K562 (cell line): ENCODE data around the gene URB2. TPM values are rescaled to one million over a fixed set of nuclear protein-coding genes. Genes with fewer than 3 reads are reported as not detected.

Experiments
- ATAC-seq: fragments of 200-7000 bp; cut with Tn5 transposase; 3 replicates; pipeline ENCODE4 v1.9.1; 2020; ENCODE audit warnings: moderate library complexity
- BruUV-seq: library from RNA; stranded (reverse); fragments of 400-500 nt; replicated peaks from 2 replicates; lab custom pipeline; 2021; lab: Mats Ljungman, UMichigan
- CTCF ChIA-PET: fragments of 300-600 bp; formaldehyde crosslinking; extraction: SDS; loops from one replicate; lab custom pipeline; 2021; ENCODE audit warnings: low intra/inter-chr PET ratio; lab: Yijun Ruan, JAX
- POLR2A ChIA-PET: fragments of 300-600, 350-650 bp; sonication (Branson Sonifier 250); formaldehyde crosslinking; extraction: SDS; loops from one replicate; lab custom pipeline; 2021; ENCODE audit warnings: antibody characterized with exemption, inconsistent platforms; lab: Yijun Ruan, JAX
- DNase-seq, 4 experiments: peaks; one replicate each; pipeline versions ENCODE4 v3.0.0 to v3.0.0-alpha.2; 2011 to 2018; ENCODE audit warnings: low spot score in 3 of 4, mixed read lengths in 3 of 4; ENCODE audit errors: extremely low read depth in 1 of 4
- FAIRE-seq: peaks from 2 replicates; lab custom pipeline; 2011; peaks lifted over from hg19 to GRCh38; lab: Jason Lieb, UNC
- H2AFZ ChIP-seq: 2 replicates; pipeline ENCODE4 v1.6.0; 2011; ENCODE audit warnings: low read depth, low read length, control low read depth, inconsistent platforms
- H3K27ac ChIP-seq: fragments of 200-600 bp; 3 replicates; pipeline ENCODE4 v1.8.0; 2011; ENCODE audit warnings: low read depth, mild to moderate bottlenecking, control low read depth, inconsistent platforms, low read length, moderate library complexity, mixed read lengths; ENCODE audit errors: extremely low read depth
- H3K27me3 ChIP-seq, 2 experiments: fragments of 300-600 bp in 1 of 2; 2 replicates in 1 of 2; 3 replicates in 1 of 2; pipeline versions ENCODE4 v1.6.0 to v1.8.0; 2011; ENCODE audit warnings: inconsistent platforms in 2 of 2, low read length in 2 of 2, mild to moderate bottlenecking in 1 of 2, mixed read lengths in 1 of 2, moderate library complexity in 1 of 2; ENCODE audit not compliant: control insufficient read depth in 2 of 2, insufficient read depth in 2 of 2
- H3K36me3 ChIP-seq: fragments of 300-600 bp; 3 replicates; pipeline ENCODE4 v1.8.0; 2011; ENCODE audit warnings: mild to moderate bottlenecking, low read length, inconsistent platforms; ENCODE audit not compliant: control insufficient read depth, insufficient read depth
- H3K4me1 ChIP-seq, 2 experiments: fragments of 200-600 bp in 1 of 2; replicated peaks in 1 of 2; 2 replicates in 1 of 2; 3 replicates in 1 of 2; pipeline versions ENCODE4 v1.5.1 to v1.8.0; 2011; ENCODE audit warnings: inconsistent platforms in 2 of 2, low read length in 2 of 2, mild to moderate bottlenecking in 1 of 2, mixed read lengths in 1 of 2, moderate library complexity in 1 of 2; ENCODE audit not compliant: control insufficient read depth in 2 of 2, insufficient read depth in 2 of 2
- H3K4me2 ChIP-seq: 2 replicates; pipeline ENCODE4 v1.6.1; 2011; ENCODE audit warnings: low read length, control low read depth, inconsistent platforms, mixed read lengths; ENCODE audit not compliant: insufficient read depth
- H3K4me3 ChIP-seq: fragments of 200-600 bp; sonication (generic), shearing (Covaris generic); 2 replicates; pipeline ENCODE4 v1.5.1; 2016; ENCODE audit warnings: control low read depth, inconsistent platforms
- H3K79me2 ChIP-seq: fragments of 200-600 bp; 3 replicates; pipeline ENCODE4 v1.8.0; 2011; ENCODE audit warnings: low read length, inconsistent platforms; ENCODE audit not compliant: control insufficient read depth, insufficient read depth
- H3K9ac ChIP-seq, 2 experiments: 2 replicates each; pipeline versions ENCODE4 v1.6.0 to v1.6.1; 2011; ENCODE audit warnings: low read depth in 2 of 2, low read length in 2 of 2, control low read depth in 1 of 2, inconsistent platforms in 1 of 2, mild to moderate bottlenecking in 1 of 2, mixed read lengths in 1 of 2; ENCODE audit not compliant: insufficient read depth in 1 of 2
- H3K9me1 ChIP-seq: one replicate; pipeline ENCODE4 v1.6.0; 2011; ENCODE audit warnings: inconsistent platforms, mild to moderate bottlenecking, low read length, moderate library complexity; ENCODE audit not compliant: control insufficient read depth, insufficient read depth
- H3K9me3 ChIP-seq: replicated peaks from 2 replicates; pipeline ENCODE4 v1.5.1; 2011; ENCODE audit warnings: low read depth, low read length, inconsistent platforms; ENCODE audit not compliant: control insufficient read depth, insufficient read depth
- H4K20me1 ChIP-seq: replicated peaks from 2 replicates; pipeline ENCODE4 v1.6.1; 2011; ENCODE audit warnings: low read length, inconsistent platforms, mixed read lengths; ENCODE audit not compliant: control insufficient read depth, insufficient read depth
- ELK1 ChIP-seq: sonication (generic); formaldehyde crosslinking; IDR thresholded peaks from 2 replicates; pipeline ENCODE4 v1.8.1; 2022; ENCODE audit warnings: missing genetic modification reagents
- EZH2 ChIP-seq: IDR thresholded peaks from 2 replicates; pipeline ENCODE4 v1.6.1; 2012; ENCODE audit warnings: low read depth, mild to moderate bottlenecking, inconsistent platforms, low read length, borderline replicate concordance
- HDGF ChIP-seq: fragments of 450-650 bp; IDR thresholded peaks from 2 replicates; pipeline ENCODE4 v1.6.1; 2016
- HMG20A ChIP-seq: fragments of 450-650 bp; formaldehyde crosslinking; conservative IDR thresholded peaks from 2 replicates; pipeline ENCODE4 v1.4.0; 2020; ENCODE audit warnings: mild to moderate bottlenecking, mixed read lengths
- LCOR ChIP-seq: sonication (generic); formaldehyde crosslinking; IDR thresholded peaks from 2 replicates; pipeline ENCODE4 v1.8.0; 2022; ENCODE audit warnings: mild to moderate bottlenecking, missing genetic modification reagents
- MTA1 ChIP-seq: fragments of 450-650 bp; IDR thresholded peaks from 2 replicates; pipeline ENCODE4 v1.6.1; 2017; ENCODE audit warnings: borderline replicate concordance
- NONO ChIP-seq, 2 experiments: fragments of 200-400 bp in 1 of 2; fragments of 450-650 bp in 1 of 2; formaldehyde crosslinking in 1 of 2; IDR thresholded peaks; 2 replicates each; pipeline ENCODE4 v1.6.1; 2017; ENCODE audit warnings: low read depth in 2 of 2, mild to moderate bottlenecking in 2 of 2, moderate library complexity in 2 of 2, low read length in 1 of 2
- SETDB1 ChIP-seq: IDR thresholded peaks from one replicate; pipeline ENCODE4 v1.6.1; 2012; ENCODE audit warnings: low read length, control low read depth, inconsistent platforms
- SMARCA4 ChIP-seq: fragments of 450-650 bp; IDR thresholded peaks from 2 replicates; pipeline ENCODE4 v1.6.1; 2016
- TAL1 ChIP-seq: fragments of 450-650 bp; IDR thresholded peaks from 2 replicates; pipeline ENCODE4 v1.6.1; 2016; ENCODE audit warnings: mild to moderate bottlenecking
- XRCC3 ChIP-seq: fragments of 450-650 bp; IDR thresholded peaks from 2 replicates; pipeline ENCODE4 v1.6.1; 2017; ENCODE audit warnings: mild to moderate bottlenecking, moderate library complexity
- WGBS: fragments of 100-300 bp; shearing (Covaris generic); methylation state at CpG from one replicate; pipeline ENCODE4 v1.1.6; 2016; ENCODE audit warnings: low coverage, mixed read lengths; ENCODE audit not compliant: insufficient coverage; ENCODE audit errors: missing lambda C conversion rate; 5-methylcytosine and 5-hydroxymethylcytosine counted together
- in situ Hi-C: fragments of 300-500 bp; cut with MboI; formaldehyde crosslinking; loops from 4 replicates; pipeline ENCODE4 v1.15.0; 2018; ENCODE audit warnings: inconsistent platforms, mixed read lengths
- intact Hi-C: fragments of 100-400 bp; cut with micrococcal nuclease; formaldehyde crosslinking; loops from 2 replicates; pipeline ENCODE4 v1.14.2; 2022
- polyA plus RNA-seq, 8 experiments: library from polyadenylated mRNA; depleted of rRNA in 4 of 8; stranded (reverse) in 5 of 8; unstranded in 3 of 8; fragments of >200 nt; fragmentation: Nextera tagmentation in 2 of 8; fragmentation: Illumina TruSeq in 1 of 8; extraction: Ambion mirVana in 2 of 8; extraction: Trizol in 1 of 8; gene quantifications; 2 replicates each; pipeline versions ENCODE4 v1.2.1 to v1.2.3, GENCODE V29; 2011 to 2014; ENCODE audit warnings: inconsistent platforms in 1 of 8, missing spikeins in 1 of 8
- total RNA-seq, 7 experiments: library from RNA; depleted of rRNA in 6 of 7; stranded (reverse); fragments of >200 nt in 6 of 7; fragmentation: Illumina TruSeq in 2 of 7; extraction: Trizol in 2 of 7; gene quantifications; 2 replicates each; pipeline versions ENCODE4 v1.2.1 to v1.2.3, GENCODE V29; 2011 to 2021; ENCODE audit warnings: low replicate concordance in 1 of 7
- TF ChIP-seq, protein P1 (sequence below): sonication (generic); formaldehyde crosslinking; IDR thresholded peaks from 2 replicates; pipeline ENCODE4 v1.8.0; 2022; ENCODE audit warnings: mild to moderate bottlenecking, low read depth, missing genetic modification reagents
- TF ChIP-seq, protein P2 (sequence below): fragments of 200-800 bp; sonication (Bioruptor generic); IDR thresholded peaks from 2 replicates; pipeline ENCODE4 v1.6.1; 2017; ENCODE audit warnings: missing genetic modification characterization, missing compliant biosample characterization

Gene URB2
- total and polyA plus RNA-seq, 9 of the 15 experiments (the other 6 are each of a cell fraction or from before 2014, with no cell fraction given) = 2.8 to 28.3 (median 19.0) TPM

- H4K20me1 ChIP-seq = no peaks in the 10 kb centered on the region
- POLR2A ChIA-PET = no interaction called here
- no peaks in the 10 kb centered on the region for H3K27me3 ChIP-seq
- no peak overlapping the region for H3K4me2 ChIP-seq
- BruUV-seq = no TSS peak
- H3K9ac ChIP-seq = no peak overlapping the region
- intact Hi-C loops (no loop called here), in situ Hi-C loops (no loop called here)
- TF ChIP-seq MTA1 (no peak), SETDB1 (no peak), HMG20A (CRISPR knock-in tag) (no peak), SMARCA4 (no peak), TAL1 (no peak), EZH2 (no peak), NONO (IDR thresholded peaks at IDR 0.05; ENCODE audit: low read depth in 2 of 2, low read length in 1 of 2) (no peak), LCOR (CRISPR knock-in tag) (no peak), ELK1 (CRISPR knock-in tag) (no peak), HDGF (no peak), XRCC3 (no peak)
- TF ChIP-seq, protein P1, sequence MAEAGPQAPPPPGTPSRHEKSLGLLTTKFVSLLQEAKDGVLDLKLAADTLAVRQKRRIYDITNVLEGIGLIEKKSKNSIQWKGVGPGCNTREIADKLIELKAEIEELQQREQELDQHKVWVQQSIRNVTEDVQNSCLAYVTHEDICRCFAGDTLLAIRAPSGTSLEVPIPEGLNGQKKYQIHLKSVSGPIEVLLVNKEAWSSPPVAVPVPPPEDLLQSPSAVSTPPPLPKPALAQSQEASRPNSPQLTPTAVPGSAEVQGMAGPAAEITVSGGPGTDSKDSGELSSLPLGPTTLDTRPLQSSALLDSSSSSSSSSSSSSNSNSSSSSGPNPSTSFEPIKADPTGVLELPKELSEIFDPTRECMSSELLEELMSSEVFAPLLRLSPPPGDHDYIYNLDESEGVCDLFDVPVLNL (CRISPR knock-in tag) = no peak
- TF ChIP-seq, protein P2, sequence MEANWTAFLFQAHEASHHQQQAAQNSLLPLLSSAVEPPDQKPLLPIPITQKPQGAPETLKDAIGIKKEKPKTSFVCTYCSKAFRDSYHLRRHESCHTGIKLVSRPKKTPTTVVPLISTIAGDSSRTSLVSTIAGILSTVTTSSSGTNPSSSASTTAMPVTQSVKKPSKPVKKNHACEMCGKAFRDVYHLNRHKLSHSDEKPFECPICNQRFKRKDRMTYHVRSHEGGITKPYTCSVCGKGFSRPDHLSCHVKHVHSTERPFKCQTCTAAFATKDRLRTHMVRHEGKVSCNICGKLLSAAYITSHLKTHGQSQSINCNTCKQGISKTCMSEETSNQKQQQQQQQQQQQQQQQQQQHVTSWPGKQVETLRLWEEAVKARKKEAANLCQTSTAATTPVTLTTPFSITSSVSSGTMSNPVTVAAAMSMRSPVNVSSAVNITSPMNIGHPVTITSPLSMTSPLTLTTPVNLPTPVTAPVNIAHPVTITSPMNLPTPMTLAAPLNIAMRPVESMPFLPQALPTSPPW (CRISPR knock-in tag) = no peak
- FAIRE-seq (no peak), ATAC-seq (no peak), DNase-seq (no peak)
- H3K27ac ChIP-seq = no peak overlapping the region
- no peak overlapping the region for H3K4me3 ChIP-seq
- H3K9me3 ChIP-seq = no peaks in the 10 kb centered on the region
- H2AFZ ChIP-seq = no peak overlapping the region
- H3K9me1 ChIP-seq = no peaks in the 10 kb centered on the region
- H3K36me3 ChIP-seq = peaks cover 97% of the 10 kb centered on the region
- no peaks in the 10 kb centered on the region for H3K79me2 ChIP-seq
- WGBS = 82% methylated on average over 1 of the region's 1 CpG
- H3K4me1 ChIP-seq = no peaks in the 10 kb centered on the region
- CTCF ChIA-PET = no interaction called here
Measured at GRCh38 chr1:229653420-229653819, 27.4 kb downstream of the URB2 start.
